ENCODE data around the gene SIL1. TPM values are rescaled to one million over a fixed set of nuclear protein-coding genes. Genes with fewer than 3 reads are reported as not detected.

SIL1 gene
- polyA plus RNA-seq, 1 donor (not counting 4 experiments of a cell fraction or from before 2014, with no cell fraction given): 45.4 TPM

DNA sequence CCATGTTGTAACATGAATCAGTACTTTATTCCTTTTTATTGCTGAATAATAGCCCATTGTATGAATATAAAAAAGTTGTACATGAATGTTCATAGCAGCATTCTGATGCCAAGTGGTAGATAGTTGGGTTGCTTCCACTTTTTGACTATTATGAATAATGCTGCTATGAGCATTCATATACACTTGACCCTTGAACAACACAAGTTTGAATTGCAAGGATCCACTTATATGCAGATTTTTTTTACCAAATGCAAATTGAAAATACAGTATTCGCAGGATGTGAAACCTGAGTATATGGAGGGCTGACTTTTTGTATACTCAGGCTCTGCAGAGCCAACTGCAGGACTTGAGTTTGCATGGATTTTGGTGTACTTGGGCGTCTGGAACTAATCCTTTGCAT, 14.7 kb upstream of the SIL1 start:
- DNase-seq (ENCODE audit: low read depth, low spot score): no peak
- TF ChIP-seq EZH2 (IDR thresholded peaks at IDR 0.05; ENCODE audit: low read length) (no peak), CTCF (optimal IDR thresholded peaks at IDR 0.05 in 1 of 3, IDR thresholded peaks at IDR 0.05 in 1 of 3, conservative IDR thresholded peaks at IDR 0.05 in 1 of 3; ENCODE audit: extremely low read depth in 1 of 3, insufficient read depth in 2 of 3, low read length in 3 of 3) (no peak)
- Histone ChIP-seq H3K79me2 (ENCODE audit: control insufficient read depth, insufficient read depth, low read length) (no peaks in the 10 kb centered on the region), H3K4me1 (ENCODE audit: control insufficient read depth, extremely low read depth, insufficient read depth, low read length) (no peaks in the 10 kb centered on the region), H3K9me1 (ENCODE audit: control insufficient read depth, extremely low read depth, insufficient read depth, low read length) (no peaks in the 10 kb centered on the region), H3K9ac (ENCODE audit: control insufficient read depth, extremely low read depth, insufficient read depth, low read length) (no peak overlapping the region), H4K20me1 (ENCODE audit: control insufficient read depth, extremely low read depth, insufficient read depth, low read length) (no peaks in the 10 kb centered on the region), H3K27ac (ENCODE audit: control insufficient read depth, insufficient read depth, low read length) (no peak overlapping the region), H3K36me3 (ENCODE audit: control insufficient read depth in 2 of 2, extremely low read depth in 1 of 2, insufficient read depth in 2 of 2, low read length in 2 of 2) (no peaks in the 10 kb centered on the region), H3K4me2 (ENCODE audit: control insufficient read depth, extremely low read depth, insufficient read depth, low read depth, low read length) (no peak overlapping the region), H3K9me3 (ENCODE audit: control insufficient read depth, low read depth, low read length) (no peaks in the 10 kb centered on the region), H3K27me3 (ENCODE audit: control insufficient read depth, extremely low read depth, insufficient read depth, low read length) (no peaks in the 10 kb centered on the region), H3K4me3 (ENCODE audit: control insufficient read depth in 2 of 3, extremely low read depth in 1 of 3, insufficient read depth in 2 of 3, low read depth in 1 of 3, low read length in 3 of 3) (no peak overlapping the region), H2AFZ (ENCODE audit: control insufficient read depth, low read length) (no peak overlapping the region)
- no peak for FAIRE-seq
- dilution Hi-C loops (cut with MboI; ENCODE audit: extremely low pct_ligation_motif_present, low sequenced_read_pairs): no loop called here

DNA sequence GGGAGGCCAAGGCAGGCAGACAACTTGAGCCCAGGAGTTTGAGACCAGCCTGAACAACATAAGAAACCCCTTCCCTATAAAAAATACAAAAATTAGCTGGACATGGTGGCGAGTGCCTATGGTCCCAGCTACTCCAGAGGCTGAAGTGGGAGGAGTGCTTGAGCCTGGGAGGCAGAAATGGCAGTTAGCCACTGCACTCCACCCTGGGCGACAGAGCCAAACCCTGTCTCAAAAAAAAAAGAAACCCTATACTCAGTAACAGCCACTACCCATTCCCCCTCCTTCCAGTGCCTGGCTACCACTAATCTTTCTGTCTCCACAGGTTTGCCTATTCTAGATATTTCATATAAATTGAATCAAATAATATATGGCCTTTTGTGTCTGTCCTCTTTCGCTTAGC, 14.3 kb upstream of the SIL1 start:
- no peaks in the 10 kb centered on the region for H3K27me3 ChIP-seq (ENCODE audit: control insufficient read depth, extremely low read depth, insufficient read depth, low read length)
- H4K20me1 ChIP-seq (ENCODE audit: control insufficient read depth, extremely low read depth, insufficient read depth, low read length): no peaks in the 10 kb centered on the region
- no peak for DNase-seq (ENCODE audit: low read depth, low spot score)
- no peak for FAIRE-seq
- no peak for TF ChIP-seq EZH2 (IDR thresholded peaks at IDR 0.05; ENCODE audit: low read length)
- TF ChIP-seq CTCF (optimal IDR thresholded peaks at IDR 0.05 in 1 of 3, IDR thresholded peaks at IDR 0.05 in 1 of 3, conservative IDR thresholded peaks at IDR 0.05 in 1 of 3; ENCODE audit: extremely low read depth in 1 of 3, insufficient read depth in 2 of 3, low read length in 3 of 3): no peak
- H3K4me1 ChIP-seq (ENCODE audit: control insufficient read depth, extremely low read depth, insufficient read depth, low read length): no peaks in the 10 kb centered on the region
- no peak overlapping the region for H3K27ac ChIP-seq (ENCODE audit: control insufficient read depth, insufficient read depth, low read length)
- H3K9me3 ChIP-seq (ENCODE audit: control insufficient read depth, low read depth, low read length): no peaks in the 10 kb centered on the region
- H3K4me2 ChIP-seq (ENCODE audit: control insufficient read depth, extremely low read depth, insufficient read depth, low read depth, low read length): no peak overlapping the region
- no peaks in the 10 kb centered on the region for H3K9me1 ChIP-seq (ENCODE audit: control insufficient read depth, extremely low read depth, insufficient read depth, low read length)
- no peak overlapping the region for H3K4me3 ChIP-seq (ENCODE audit: control insufficient read depth in 2 of 3, extremely low read depth in 1 of 3, insufficient read depth in 2 of 3, low read depth in 1 of 3, low read length in 3 of 3)
- no peak overlapping the region for H3K9ac ChIP-seq (ENCODE audit: control insufficient read depth, extremely low read depth, insufficient read depth, low read length)
- H3K36me3 ChIP-seq (ENCODE audit: control insufficient read depth in 2 of 2, extremely low read depth in 1 of 2, insufficient read depth in 2 of 2, low read length in 2 of 2): no peaks in the 10 kb centered on the region
- H3K79me2 ChIP-seq (ENCODE audit: control insufficient read depth, insufficient read depth, low read length): no peaks in the 10 kb centered on the region
- no peak overlapping the region for H2AFZ ChIP-seq (ENCODE audit: control insufficient read depth, low read length)
- dilution Hi-C loops (cut with MboI; ENCODE audit: extremely low pct_ligation_motif_present, low sequenced_read_pairs): no loop called here
